Esophagus muscularis mucosa (tissue), 4 donors: ENCODE data around the gene ZNF502. TPM values are rescaled to one million over a fixed set of nuclear protein-coding genes. Genes with fewer than 3 reads are reported as not detected.

ENCODE experiments used
- DNase-seq: peaks from one replicate; pipeline ENCODE4 v3.0.0-alpha.2; 2017; ENCODE audit errors: extremely low spot score
- H3K27ac ChIP-seq, 4 donors: fragments of 200-600 bp; sonication (generic); replicated peaks in 1 of 4; 1 replicate in 3 of 4; 2 replicates in 1 of 4; pipeline ENCODE4 v1.5.1; 2016 to 2019; ENCODE audit warnings: mild to moderate bottlenecking in 1 of 4
- H3K27me3 ChIP-seq, 4 donors: fragments of 200-600 bp; sonication (generic); one replicate each; pipeline versions ENCODE4 v1.5.1 to v1.6.0; 2016 to 2019
- H3K36me3 ChIP-seq, 4 donors: fragments of 200-600 bp; sonication (generic); one replicate each; pipeline ENCODE4 v1.5.1; 2016 to 2019
- H3K4me1 ChIP-seq, 4 donors: fragments of 200-600 bp; sonication (generic); one replicate each; pipeline ENCODE4 v1.5.1; 2016 to 2019
- H3K4me3 ChIP-seq, 4 donors: fragments of 200-600 bp; sonication (generic); 1 replicate in 2 of 4; 2 replicates in 2 of 4; pipeline ENCODE4 v1.5.1; 2016 to 2019; ENCODE audit warnings: mild to moderate bottlenecking in 4 of 4, moderate library complexity in 1 of 4
- H3K9me3 ChIP-seq, 4 donors: fragments of 200-600 bp; sonication (generic); 1 replicate in 3 of 4; 2 replicates in 1 of 4; pipeline ENCODE4 v1.5.1; 2016 to 2019
- EP300 ChIP-seq: sonication (generic); formaldehyde crosslinking; IDR thresholded peaks from one replicate; pipeline ENCODE4 v1.6.1; 2017; ENCODE audit warnings: antibody characterized with exemption
- POLR2A ChIP-seq: fragments of 450-650 bp; IDR thresholded peaks from one replicate; pipeline ENCODE4 v1.6.1; 2017; ENCODE audit warnings: antibody characterized with exemption, moderate library complexity, mild to moderate bottlenecking, low read depth
- POLR2AphosphoS5 ChIP-seq, 2 donors: sonication (generic); formaldehyde crosslinking; IDR thresholded peaks; one replicate each; pipeline ENCODE4 v1.6.1; 2017; ENCODE audit warnings: antibody characterized with exemption in 2 of 2
- WGBS: methylation state at CpG from one replicate; pipeline ENCODE4 v1.1.5; 2018; 5-methylcytosine and 5-hydroxymethylcytosine counted together
- intact Hi-C: fragments of 100-400 bp; cut with DNase I; formaldehyde crosslinking; loops from one replicate; pipeline ENCODE4 v1.15.1; 2023
- total RNA-seq, 4 donors: library from RNA; depleted of rRNA; stranded (reverse); fragments of >200 nt; gene quantifications; one replicate each; pipeline versions ENCODE4 v1.1.0 to v1.2.1, GENCODE V29; 2016
- TF ChIP-seq, protein P1 (sequence below), 3 experiments: fragments of 200-600 bp in 2 of 3; fragments of 450-650 bp in 1 of 3; sonication (generic) in 2 of 3; IDR thresholded peaks; one replicate each; pipeline ENCODE4 v1.5.1; 2017 to 2019; ENCODE audit warnings: antibody characterized with exemption in 3 of 3, mild to moderate bottlenecking in 2 of 3, moderate library complexity in 1 of 3

Gene ZNF502
- total RNA-seq, 4 donors from 2014 or later = 3.2 to 5.8 (median 5.4) TPM

- Histone ChIP-seq H3K4me3 (no peak overlapping the region), H3K9me3 (peaks cover 11 to 90% (median 86%) of the 10 kb centered on the region in 4 donors), H3K36me3 (peaks cover 36 to 53% (median 44%) of the 10 kb centered on the region in 4 donors), H3K27me3 (no peaks in the 10 kb centered on the region), H3K4me1 (peaks cover 0 to 10% (median 9%) of the 10 kb centered on the region in 4 donors), H3K27ac (no peak overlapping the region)
- intact Hi-C loops = no loop called here
- DNase-seq = no peak
- TF ChIP-seq POLR2A (no peak), EP300 (no peak), POLR2AphosphoS5 (IDR thresholded peaks at IDR 0.05) (no peak)
- TF ChIP-seq, protein P1, sequence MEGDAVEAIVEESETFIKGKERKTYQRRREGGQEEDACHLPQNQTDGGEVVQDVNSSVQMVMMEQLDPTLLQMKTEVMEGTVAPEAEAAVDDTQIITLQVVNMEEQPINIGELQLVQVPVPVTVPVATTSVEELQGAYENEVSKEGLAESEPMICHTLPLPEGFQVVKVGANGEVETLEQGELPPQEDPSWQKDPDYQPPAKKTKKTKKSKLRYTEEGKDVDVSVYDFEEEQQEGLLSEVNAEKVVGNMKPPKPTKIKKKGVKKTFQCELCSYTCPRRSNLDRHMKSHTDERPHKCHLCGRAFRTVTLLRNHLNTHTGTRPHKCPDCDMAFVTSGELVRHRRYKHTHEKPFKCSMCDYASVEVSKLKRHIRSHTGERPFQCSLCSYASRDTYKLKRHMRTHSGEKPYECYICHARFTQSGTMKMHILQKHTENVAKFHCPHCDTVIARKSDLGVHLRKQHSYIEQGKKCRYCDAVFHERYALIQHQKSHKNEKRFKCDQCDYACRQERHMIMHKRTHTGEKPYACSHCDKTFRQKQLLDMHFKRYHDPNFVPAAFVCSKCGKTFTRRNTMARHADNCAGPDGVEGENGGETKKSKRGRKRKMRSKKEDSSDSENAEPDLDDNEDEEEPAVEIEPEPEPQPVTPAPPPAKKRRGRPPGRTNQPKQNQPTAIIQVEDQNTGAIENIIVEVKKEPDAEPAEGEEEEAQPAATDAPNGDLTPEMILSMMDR (IDR thresholded peaks at IDR 0.05) = no peak
- WGBS = 94% methylated on average over 3 of the region's 3 CpGs
These were observed 22.2 kb downstream of the ZNF502 start for GRCh38 chr3:44734646-44735168.

GRCh38 chr3:44761101-44761423 is 48.6 kb downstream of the ZNF502 start:
- H3K36me3 ChIP-seq = peaks cover 0 to 7% (median 3%) of the 10 kb centered on the region in 4 donors
- no peak for TF ChIP-seq POLR2A
- no peak for TF ChIP-seq EP300
- no peak for TF ChIP-seq POLR2AphosphoS5 (IDR thresholded peaks at IDR 0.05)
- TF ChIP-seq, protein P1 (IDR thresholded peaks at IDR 0.05) = no peak
- H3K9me3 ChIP-seq = peaks cover 0 to 7% (median 0%) of the 10 kb centered on the region in 4 donors
- peaks cover 17 to 23% (median 19%) of the 10 kb centered on the region in 4 donors for H3K4me1 ChIP-seq
- peak overlapping the region; percentile 72 to 82 (median 76) for H3K27ac ChIP-seq
- 4% methylated on average over 14 of the region's 15 CpGs for WGBS
- peak overlapping the region; percentile 64 to 89 (median 81) for H3K4me3 ChIP-seq
- H3K27me3 ChIP-seq = no peaks in the 10 kb centered on the region
- intact Hi-C loops = loop anchor here (2.0 to 5.0 kb wide), 2 partner anchors 30 to 101 kb away; partner anchors contain the start of gene TMEM42
- DNase-seq = no peak

GRCh38 chr3:44761424-44762169 is 49.1 kb downstream of the ZNF502 start, which contains the start of the genes KIAA1143 and KIF15:
Gene KIAA1143 (minus strand): TSS chr3:44761619. CDS start chr3:44761602, 17 bp downstream.
Gene KIF15 (plus strand): TSS chr3:44761794. CDS start chr3:44761866, 72 bp downstream.
- peak; percentile 87 to 97 for TF ChIP-seq POLR2AphosphoS5 (IDR thresholded peaks at IDR 0.05)
- no peak for TF ChIP-seq EP300
- intact Hi-C loops = loop anchor here (2.0 to 5.0 kb wide), 2 partner anchors 31 to 101 kb away; partner anchors contain the start of gene TMEM42
- H3K4me1 ChIP-seq = peaks cover 17 to 23% (median 19%) of the 10 kb centered on the region in 4 donors
- peak; percentile 98 for DNase-seq
- H3K36me3 ChIP-seq = peaks cover 0 to 7% (median under 1%) of the 10 kb centered on the region in 4 donors
- peaks cover 0 to 7% (median 0%) of the 10 kb centered on the region in 4 donors for H3K9me3 ChIP-seq
- H3K27ac ChIP-seq = peak within 1 kb of the TSS; percentile 72 to 82 (median 76)
- no peaks in the 10 kb centered on the region for H3K27me3 ChIP-seq
- peak within 1 kb of the TSS; percentile 64 to 89 (median 81) for H3K4me3 ChIP-seq
- WGBS = 1% methylated on average over 15 of the region's 64 CpGs

GRCh38 chr3:44762170-44762677 is 49.8 kb downstream of the ZNF502 start:
- Histone ChIP-seq H3K4me3 (peak overlapping the region; percentile 64 to 89 (median 81)), H3K36me3 (peaks cover 0 to 7% (median 0%) of the 10 kb centered on the region in 4 donors), H3K4me1 (peaks cover 17 to 23% (median 19%) of the 10 kb centered on the region in 4 donors), H3K9me3 (peaks cover 0 to 7% (median 0%) of the 10 kb centered on the region in 4 donors), H3K27ac (no peak overlapping the region), H3K27me3 (no peaks in the 10 kb centered on the region)
- intact Hi-C loops = loop anchor here (5.0 kb wide), 1 partner anchor 100 kb away; the partner anchor contains the start of gene TMEM42
- DNase-seq = no peak
- TF ChIP-seq POLR2AphosphoS5 (IDR thresholded peaks at IDR 0.05) = no peak
- TF ChIP-seq EP300 = no peak
- TF ChIP-seq POLR2A = no peak
- TF ChIP-seq, protein P1 (IDR thresholded peaks at IDR 0.05) = no peak
- 3% methylated on average over 9 of the region's 9 CpGs for WGBS

GRCh38 chr3:44762690-44763089 is 50.2 kb downstream of the ZNF502 start:
- H3K4me3 ChIP-seq = no peak overlapping the region
- intact Hi-C loops = loop anchor here (5.0 kb wide), 1 partner anchor 100 kb away; the partner anchor contains the start of gene TMEM42
- 43% methylated on average over 5 of the region's 5 CpGs for WGBS
- TF ChIP-seq, protein P1 (IDR thresholded peaks at IDR 0.05) = no peak
- no peak for TF ChIP-seq POLR2AphosphoS5 (IDR thresholded peaks at IDR 0.05)
- no peak for TF ChIP-seq EP300
- TF ChIP-seq POLR2A = no peak
- peaks cover 0 to 7% (median 0%) of the 10 kb centered on the region in 4 donors for H3K9me3 ChIP-seq
- no peak overlapping the region for H3K27ac ChIP-seq
- peaks cover 0 to 7% (median 0%) of the 10 kb centered on the region in 4 donors for H3K36me3 ChIP-seq
- peaks cover 17 to 23% (median 19%) of the 10 kb centered on the region in 4 donors for H3K4me1 ChIP-seq
- no peaks in the 10 kb centered on the region for H3K27me3 ChIP-seq
- no peak for DNase-seq
